Large intestine (tissue), 1 donor: Measurements from ENCODE around the gene OCIAD1. TPM values are rescaled to one million over a fixed set of nuclear protein-coding genes. Genes with fewer than 3 reads are reported as not detected.

Experiments
- polyA plus RNA-seq: library from polyadenylated mRNA; unstranded; fragments of 120-200 nt; gene quantifications from one replicate; pipeline ENCODE4 v1.2.1, GENCODE V29; 2013

The OCIAD1 gene
- polyA plus RNA-seq, 1 donor, result 209 TPM

Other genes starting within 250 kb of the OCIAD1 start
- 45.7 TPM for gene FRYL, start 50.8 kb upstream of the OCIAD1 start, polyA plus RNA-seq
- gene OCIAD2, start 75.7 kb downstream of the OCIAD1 start, polyA plus RNA-seq, result 125 TPM
- gene CWH43, start 155.2 kb downstream of the OCIAD1 start, polyA plus RNA-seq, result not detected